Measurements from ENCODE around the gene P2RY6. TPM values are rescaled to one million over a fixed set of nuclear protein-coding genes. Genes with fewer than 3 reads are reported as not detected.

The P2RY6 gene
- total RNA-seq, 2 donors from 2014 or later = 7.7 to 13.4 TPM

- DNase-seq (ENCODE audit: low spot score) (no peak), ATAC-seq (ENCODE audit: insufficient number of reproducible peaks, low FRiP score, low read depth) (no peak)
- peak overlapping the region; percentile 80 for H3K27ac ChIP-seq
Measured at GRCh38 chr11:73306069-73306841, 34.1 kb downstream of the P2RY6 start.

GRCh38 chr11:73306977-73307322 lies 34.8 kb downstream of the P2RY6 start:
- DNase-seq (ENCODE audit: low spot score) = no peak
- H3K4me3 ChIP-seq = peak overlapping the region; percentile 81
- peaks cover 7 to 25% of the 10 kb centered on the region in 2 donors for H3K4me1 ChIP-seq (ENCODE audit: control insufficient read depth in 1 of 2, low read depth in 2 of 2)

More at GRCh38 chr11:73306069-73306841, 34.1 kb downstream of the P2RY6 start:
- Histone ChIP-seq H3K27me3 (replicated peaks; ENCODE audit: insufficient read depth) (no peaks in the 10 kb centered on the region), H3K4me1 (ENCODE audit: control insufficient read depth in 1 of 2, low read depth in 2 of 2) (peaks cover 7 to 18% of the 10 kb centered on the region in 2 donors), H3K4me3 (no peak overlapping the region), H3K9me3 (no peaks in the 10 kb centered on the region), H3K36me3 (no peaks in the 10 kb centered on the region)
- TF ChIP-seq, protein P1, sequence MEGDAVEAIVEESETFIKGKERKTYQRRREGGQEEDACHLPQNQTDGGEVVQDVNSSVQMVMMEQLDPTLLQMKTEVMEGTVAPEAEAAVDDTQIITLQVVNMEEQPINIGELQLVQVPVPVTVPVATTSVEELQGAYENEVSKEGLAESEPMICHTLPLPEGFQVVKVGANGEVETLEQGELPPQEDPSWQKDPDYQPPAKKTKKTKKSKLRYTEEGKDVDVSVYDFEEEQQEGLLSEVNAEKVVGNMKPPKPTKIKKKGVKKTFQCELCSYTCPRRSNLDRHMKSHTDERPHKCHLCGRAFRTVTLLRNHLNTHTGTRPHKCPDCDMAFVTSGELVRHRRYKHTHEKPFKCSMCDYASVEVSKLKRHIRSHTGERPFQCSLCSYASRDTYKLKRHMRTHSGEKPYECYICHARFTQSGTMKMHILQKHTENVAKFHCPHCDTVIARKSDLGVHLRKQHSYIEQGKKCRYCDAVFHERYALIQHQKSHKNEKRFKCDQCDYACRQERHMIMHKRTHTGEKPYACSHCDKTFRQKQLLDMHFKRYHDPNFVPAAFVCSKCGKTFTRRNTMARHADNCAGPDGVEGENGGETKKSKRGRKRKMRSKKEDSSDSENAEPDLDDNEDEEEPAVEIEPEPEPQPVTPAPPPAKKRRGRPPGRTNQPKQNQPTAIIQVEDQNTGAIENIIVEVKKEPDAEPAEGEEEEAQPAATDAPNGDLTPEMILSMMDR (IDR thresholded peaks at IDR 0.05) = no peak

DNA sequence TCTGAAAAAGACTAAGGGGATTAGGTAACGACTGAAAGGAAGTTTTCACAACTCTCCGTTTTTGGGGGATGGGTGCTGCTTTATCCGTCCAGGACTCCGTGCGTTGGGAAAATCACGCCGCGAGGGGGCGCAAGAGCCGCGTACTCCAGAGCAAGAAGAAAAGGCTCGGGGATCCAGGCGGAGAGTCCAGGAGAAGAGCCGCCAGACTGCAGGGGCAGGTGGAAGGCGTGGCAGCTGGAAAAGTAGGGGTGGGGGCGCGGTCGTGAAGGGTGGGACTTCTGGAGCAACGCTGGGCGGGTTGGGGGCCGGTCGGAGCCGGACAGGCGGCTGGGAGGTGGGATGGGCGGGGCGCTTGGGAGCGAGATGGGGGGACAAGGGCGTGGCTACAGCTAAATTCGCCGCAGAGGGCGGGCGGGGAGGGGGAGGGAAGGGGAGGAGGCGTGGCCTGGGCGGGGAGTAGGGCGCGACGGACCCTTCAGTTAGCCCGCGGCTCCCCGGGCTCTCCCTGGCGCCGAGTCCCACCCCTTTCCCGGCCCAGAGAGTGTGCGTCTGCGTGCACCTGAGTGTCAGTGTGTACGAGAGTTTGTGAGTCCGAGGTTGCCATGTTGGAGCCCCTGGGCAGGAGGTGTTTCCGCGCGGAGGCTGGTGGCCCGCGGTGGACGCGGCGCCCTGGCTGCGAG lies 35.3 kb downstream of the P2RY6 start:
- DNase-seq (ENCODE audit: low spot score) (peak; percentile 98), ATAC-seq (ENCODE audit: insufficient number of reproducible peaks, low FRiP score, low read depth) (peak; percentile 42)
- peak overlapping the region; percentile 98 to 100 for H3K27ac ChIP-seq
- no peaks in the 10 kb centered on the region for H3K27me3 ChIP-seq (replicated peaks; ENCODE audit: insufficient read depth)
- peaks cover 7 to 25% of the 10 kb centered on the region in 2 donors for H3K4me1 ChIP-seq (ENCODE audit: control insufficient read depth in 1 of 2, low read depth in 2 of 2)
- peak overlapping the region; percentile 81 for H3K4me3 ChIP-seq
- peaks cover 6% of the 10 kb centered on the region for H3K36me3 ChIP-seq
- H3K9me3 ChIP-seq = no peaks in the 10 kb centered on the region
- TF ChIP-seq, protein P1 (IDR thresholded peaks at IDR 0.05) = peak; percentile 92

More at GRCh38 chr11:73306977-73307322, 34.8 kb downstream of the P2RY6 start:
- TF ChIP-seq, protein P1 (IDR thresholded peaks at IDR 0.05) = no peak
- peaks cover 6% of the 10 kb centered on the region for H3K36me3 ChIP-seq
- ATAC-seq (ENCODE audit: insufficient number of reproducible peaks, low FRiP score, low read depth) = no peak
- H3K27me3 ChIP-seq (replicated peaks; ENCODE audit: insufficient read depth) = no peaks in the 10 kb centered on the region
- peak overlapping the region; percentile 80 for H3K27ac ChIP-seq
- no peaks in the 10 kb centered on the region for H3K9me3 ChIP-seq

DNA sequence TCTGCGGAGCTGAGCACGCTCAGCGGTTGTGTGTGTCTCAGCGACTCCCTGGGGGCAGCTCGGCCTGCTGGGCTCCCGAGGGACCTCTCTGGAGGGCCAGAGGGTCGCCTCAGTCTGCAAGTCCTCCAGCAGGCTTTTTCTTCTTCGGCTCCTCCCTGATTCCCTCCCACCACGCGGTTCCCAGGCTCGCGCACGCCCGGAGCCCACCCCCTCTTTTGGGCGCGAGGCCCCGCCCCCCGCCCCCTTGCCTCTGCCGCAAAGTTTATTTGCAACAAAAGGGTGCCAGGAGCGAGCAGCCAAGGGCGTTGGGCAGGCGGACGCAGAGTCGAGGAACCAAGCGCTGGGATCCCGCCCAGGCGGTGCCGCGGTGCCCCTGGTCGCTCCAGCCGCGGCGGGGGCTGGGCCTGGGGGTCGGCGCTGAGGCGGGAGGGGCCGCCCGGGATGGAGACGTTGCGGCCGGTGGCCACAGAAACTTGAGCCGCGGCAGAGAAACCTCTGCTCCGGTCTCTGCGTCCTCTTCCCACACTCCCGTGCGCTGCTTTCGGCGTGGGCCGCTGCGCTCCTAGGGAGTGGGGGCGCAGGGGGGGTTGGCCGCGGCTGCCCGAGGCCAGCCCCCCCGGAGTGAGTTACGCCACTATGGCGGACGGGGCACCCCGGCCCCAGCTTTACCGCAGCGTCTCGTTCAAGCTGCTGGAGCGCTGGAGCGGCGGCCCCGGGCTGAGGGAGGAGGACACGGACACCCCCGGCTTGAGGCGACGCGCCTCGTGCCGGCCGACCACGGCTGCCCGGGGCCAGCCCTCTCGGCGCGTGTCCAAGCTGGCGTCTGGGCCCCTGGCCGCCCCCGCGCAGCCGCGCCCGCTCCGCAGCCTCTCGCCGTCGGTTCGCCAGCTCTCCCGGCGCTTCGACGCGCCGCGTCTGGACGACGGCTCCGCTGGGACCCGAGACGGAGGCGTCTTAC lies 36.1 kb downstream of the P2RY6 start, which contains the start of gene ARHGEF17:
Gene ARHGEF17, plus strand, starts transcription at position 274 of the 958 bp plus-strand sequence. Its CDS starts 363 bp downstream, at position 637.
- ATAC-seq (ENCODE audit: insufficient number of reproducible peaks, low FRiP score, low read depth) (peak; percentile 19), DNase-seq (ENCODE audit: low spot score) (no peak)
- TF ChIP-seq, protein P1 (IDR thresholded peaks at IDR 0.05) = no peak
- Histone ChIP-seq H3K27ac (peak within 1 kb of the TSS; percentile 98 to 100), H3K4me3 (peak within 1 kb of the TSS; percentile 81), H3K9me3 (no peaks in the 10 kb centered on the region), H3K4me1 (ENCODE audit: control insufficient read depth in 1 of 2, low read depth in 2 of 2) (peaks cover 7 to 29% of the 10 kb centered on the region in 2 donors), H3K36me3 (peaks cover 6% of the 10 kb centered on the region), H3K27me3 (replicated peaks; ENCODE audit: insufficient read depth) (no peaks in the 10 kb centered on the region)
